Activated CD8-positive, alpha-beta T cell treated with anti-CD3 and anti-CD28 coated beads for 36 hours (primary cell): Measurements from ENCODE around the gene GPR143. TPM values are rescaled to one million over a fixed set of nuclear protein-coding genes. Genes with fewer than 3 reads are reported as not detected.

Experiments
- ATAC-seq: fragments of 200-7000 bp; cut with Tn5 transposase; one replicate; pipeline ENCODE4 v1.10.0; 2021; ENCODE audit warnings: mild to moderate bottlenecking, moderate library complexity
- CTCF ChIA-PET: fragments of 350-600 bp; sonication (Branson Sonifier 250); formaldehyde crosslinking; loops from one replicate; lab custom pipeline; 2021; ENCODE audit warnings: antibody characterized with exemption; lab: Charles Lee
- POLR2A ChIA-PET: fragments of 350-600 bp; sonication (Branson Sonifier 250); formaldehyde crosslinking; loops from one replicate; lab custom pipeline; 2021; ENCODE audit warnings: antibody characterized with exemption; lab: Charles Lee
- DNase-seq: peaks from one replicate; pipeline ENCODE4 v3.0.0-alpha.2; 2020
- H3K27ac Mint-ChIP-seq: one replicate; pipeline ENCODE4 v1.8.0; 2021; ENCODE audit warnings: mild to moderate bottlenecking, mixed read lengths
- H3K27me3 Mint-ChIP-seq: one replicate; pipeline ENCODE4 v1.8.0; 2021; ENCODE audit warnings: mixed read lengths
- H3K36me3 Mint-ChIP-seq: one replicate; pipeline ENCODE4 v1.8.0; 2021; ENCODE audit warnings: low read depth, mixed read lengths
- H3K4me1 Mint-ChIP-seq: one replicate; pipeline ENCODE4 v1.8.0; 2021; ENCODE audit warnings: low read depth, mixed read lengths
- H3K4me3 Mint-ChIP-seq: one replicate; pipeline ENCODE4 v1.8.0; 2021; ENCODE audit warnings: mild to moderate bottlenecking, moderate library complexity, mixed read lengths
- H3K9me3 Mint-ChIP-seq: one replicate; pipeline ENCODE4 v1.8.0; 2021; ENCODE audit warnings: mixed read lengths
- CTCF ChIP-seq: fragments of 200-600 bp; IDR thresholded peaks from one replicate; pipeline ENCODE4 v1.8.0; 2022; ENCODE audit warnings: antibody characterized with exemption, mild to moderate bottlenecking
- intact Hi-C: fragments of 100-400 bp; cut with micrococcal nuclease; formaldehyde crosslinking; loops from one replicate; pipeline ENCODE4 v1.10.0; 2022
- total RNA-seq, 2 experiments: library from RNA; stranded (reverse); gene quantifications; one replicate each; pipeline ENCODE4 v1.2.3, GENCODE V29; 2021

GPR143 gene
- total RNA-seq, 2 experiments from 2014 or later = not detected

GRCh38 chrX:9802737-9803136 is 37.1 kb upstream of the GPR143 start:
- Mint-ChIP-seq H3K27me3 (peaks cover 5% of the 10 kb centered on the region), H3K4me3 (no peak overlapping the region), H3K27ac (no peak overlapping the region), H3K36me3 (no peaks in the 10 kb centered on the region), H3K9me3 (peaks cover 9% of the 10 kb centered on the region), H3K4me1 (no peaks in the 10 kb centered on the region)
- intact Hi-C loops = no loop called here
- POLR2A ChIA-PET = no interaction called here
- TF ChIP-seq CTCF = no peak
- ATAC-seq (no peak), DNase-seq (no peak)
- CTCF ChIA-PET = no interaction called here

GRCh38 chrX:9797384-9798360 is 32.0 kb upstream of the GPR143 start:
- H3K9me3 Mint-ChIP-seq = peaks cover 9% of the 10 kb centered on the region
- TF ChIP-seq CTCF = no peak
- ChIA-PET POLR2A (no interaction called here), CTCF (interaction anchor here (1.3 kb wide), 1 partner anchor 322 kb away, joined by 3 read pairs; no protein-coding TSS in a partner anchor)
- intact Hi-C loops = no loop called here
- no peaks in the 10 kb centered on the region for H3K4me1 Mint-ChIP-seq
- H3K4me3 Mint-ChIP-seq = no peak overlapping the region
- ATAC-seq = no peak
- no peaks in the 10 kb centered on the region for H3K36me3 Mint-ChIP-seq
- DNase-seq = no peak
- peaks cover 9% of the 10 kb centered on the region for H3K27me3 Mint-ChIP-seq
- no peak overlapping the region for H3K27ac Mint-ChIP-seq

GRCh38 chrX:9794495-9794894 is 28.8 kb upstream of the GPR143 start:
- Mint-ChIP-seq H3K27ac (no peak overlapping the region), H3K9me3 (peaks cover under 1% of the 10 kb centered on the region), H3K27me3 (peaks cover 5% of the 10 kb centered on the region), H3K4me3 (no peak overlapping the region), H3K4me1 (no peaks in the 10 kb centered on the region), H3K36me3 (no peaks in the 10 kb centered on the region)
- no peak for TF ChIP-seq CTCF
- no peak for ATAC-seq
- intact Hi-C loops = no loop called here
- DNase-seq = no peak
- POLR2A ChIA-PET = no interaction called here
- CTCF ChIA-PET = no interaction called here

GRCh38 chrX:9790866-9791265 is 25.2 kb upstream of the GPR143 start:
- intact Hi-C loops = no loop called here
- DNase-seq = no peak
- CTCF ChIA-PET = no interaction called here
- TF ChIP-seq CTCF = no peak
- no peaks in the 10 kb centered on the region for H3K36me3 Mint-ChIP-seq
- no peak overlapping the region for H3K27ac Mint-ChIP-seq
- no peak for ATAC-seq
- peaks cover 25% of the 10 kb centered on the region for H3K27me3 Mint-ChIP-seq
- H3K9me3 Mint-ChIP-seq = no peaks in the 10 kb centered on the region
- no peak overlapping the region for H3K4me3 Mint-ChIP-seq
- POLR2A ChIA-PET = interaction anchor here (0.5 kb wide), 1 partner anchor 219 kb away, joined by 3 read pairs; no protein-coding TSS in a partner anchor
- no peaks in the 10 kb centered on the region for H3K4me1 Mint-ChIP-seq

- Mint-ChIP-seq H3K36me3 (no peaks in the 10 kb centered on the region), H3K4me3 (no peak overlapping the region), H3K27ac (no peak overlapping the region), H3K27me3 (peaks cover 28% of the 10 kb centered on the region), H3K9me3 (no peaks in the 10 kb centered on the region), H3K4me1 (no peaks in the 10 kb centered on the region)
- ATAC-seq = no peak
- no peak for TF ChIP-seq CTCF
- no peak for DNase-seq
- ChIA-PET POLR2A (no interaction called here), CTCF (no interaction called here)
- intact Hi-C loops = no loop called here
Observed at GRCh38 chrX:9789555-9789954, 23.9 kb upstream of the GPR143 start.
